Measurements from ENCODE around the gene CRKL. TPM values are rescaled to one million over a fixed set of nuclear protein-coding genes. Genes with fewer than 3 reads are reported as not detected.

CRKL gene
- polyA plus RNA-seq, 1 of the 3 experiments (the other 2 are of a cell fraction): 9.6 TPM

- Histone ChIP-seq H2AFZ (ENCODE audit: low read depth) (no peak overlapping the region), H3K9ac (no peak overlapping the region), H3K36me3 (replicated peaks in 1 of 2; ENCODE audit: control insufficient read depth in 1 of 2, insufficient read depth in 2 of 2, low read length in 1 of 2) (no peaks in the 10 kb centered on the region), H3K4me2 (no peak overlapping the region), H3K79me2 (ENCODE audit: insufficient read depth) (no peaks in the 10 kb centered on the region), H4K20me1 (ENCODE audit: insufficient read depth) (no peaks in the 10 kb centered on the region), H3K27ac (ENCODE audit: low read depth in 2 of 2, low read length in 1 of 2) (no peak overlapping the region), H3K4me3 (ENCODE audit: low read depth in 2 of 2, low read length in 1 of 2) (no peak overlapping the region), H3K4me1 (ENCODE audit: control insufficient read depth in 1 of 2, insufficient read depth in 2 of 2, low read depth in 1 of 2, low read length in 1 of 2) (peaks cover 0 to 4% of the 10 kb centered on the region in 2 experiments; a peak in 1 of 4 replicates), H3K27me3 (ENCODE audit: insufficient read depth) (no peaks in the 10 kb centered on the region), H3F3A (replicated peaks; ENCODE audit: insufficient read depth) (no peaks in the 10 kb centered on the region), H3K9me3 (no peaks in the 10 kb centered on the region), H3K9me2 (no peaks in the 10 kb centered on the region)
- WGBS (ENCODE audit: low lambda C conversion rate): 96% methylated on average over 5 of the region's 16 CpGs
- CTCF ChIA-PET: interaction anchor here (0.6 to 7.4 kb wide), 2 partner anchors 10 to 12 kb away, joined by 3 to 44 read pairs; no protein-coding TSS in a partner anchor
- POLR2A ChIA-PET: interaction anchor here (1.6 kb wide), 1 partner anchor 8 kb away, joined by 6 read pairs; the partner anchor contains the start of gene LZTR1
- DNase-seq: no peak
- no peak for TF ChIP-seq FOXJ3 (CRISPR knock-in tag; IDR thresholded peaks at IDR 0.05)
- TF ChIP-seq ELF1 (IDR thresholded peaks at IDR 0.05): no peak
- no peak for TF ChIP-seq TCF12 (IDR thresholded peaks at IDR 0.05)
- no peak for TF ChIP-seq GATA2 (CRISPR knock-in tag; IDR thresholded peaks at IDR 0.05)
- no peak for TF ChIP-seq MXI1 (IDR thresholded peaks at IDR 0.05; ENCODE audit: low read depth, low read length)
These were observed 57.2 kb downstream of the CRKL start for GRCh38 chr22:20974336-20974955.

- TF ChIP-seq TCF12 (IDR thresholded peaks at IDR 0.05): no peak
- TF ChIP-seq GATA2 (CRISPR knock-in tag; IDR thresholded peaks at IDR 0.05): no peak
- TF ChIP-seq TEAD4 (IDR thresholded peaks at IDR 0.05; ENCODE audit: borderline replicate concordance, insufficient read depth): no peak
- no peak for TF ChIP-seq EP300 (IDR thresholded peaks at IDR 0.05; ENCODE audit: borderline replicate concordance in 1 of 2, low read depth in 1 of 2, low read length in 1 of 2)
- no peak for TF ChIP-seq CHD2 (IDR thresholded peaks at IDR 0.05; ENCODE audit: low read length, partially characterized antibody)
- no peak for TF ChIP-seq CTCF (IDR thresholded peaks at IDR 0.05)
- Histone ChIP-seq H3K9me2 (no peaks in the 10 kb centered on the region), H3K9me3 (no peaks in the 10 kb centered on the region), H3K27me3 (ENCODE audit: insufficient read depth) (no peaks in the 10 kb centered on the region), H3F3A (replicated peaks; ENCODE audit: insufficient read depth) (no peaks in the 10 kb centered on the region), H3K79me2 (ENCODE audit: insufficient read depth) (no peaks in the 10 kb centered on the region), H3K4me2 (no peak overlapping the region), H3K4me1 (ENCODE audit: control insufficient read depth in 1 of 2, insufficient read depth in 2 of 2, low read depth in 1 of 2, low read length in 1 of 2) (peaks cover 0 to 6% of the 10 kb centered on the region in 2 experiments; a peak in 1 of 4 replicates), H3K36me3 (replicated peaks in 1 of 2; ENCODE audit: control insufficient read depth in 1 of 2, insufficient read depth in 2 of 2, low read length in 1 of 2) (no peaks in the 10 kb centered on the region), H4K20me1 (ENCODE audit: insufficient read depth) (no peaks in the 10 kb centered on the region), H2AFZ (ENCODE audit: low read depth) (no peak overlapping the region), H3K4me3 (ENCODE audit: low read depth in 2 of 2, low read length in 1 of 2) (no peak overlapping the region), H3K27ac (ENCODE audit: low read depth in 2 of 2, low read length in 1 of 2) (no peak overlapping the region), H3K9ac (no peak overlapping the region)
- DNase-seq: no peak
- POLR2A ChIA-PET: no interaction called here
- 67% methylated on average over 11 of the region's 14 CpGs for WGBS (ENCODE audit: low lambda C conversion rate)
- CTCF ChIA-PET: interaction anchor here (7.4 kb wide), 1 partner anchor 13 kb away, joined by 44 read pairs; no protein-coding TSS in a partner anchor
These were observed 58.5 kb downstream of the CRKL start for GRCh38 chr22:20975541-20976290.
